Uterus (tissue), 4 donors: ENCODE measurements around the gene DDX41. TPM values are rescaled to one million over a fixed set of nuclear protein-coding genes. Genes with fewer than 3 reads are reported as not detected.

Source experiments
- DNase-seq, 2 donors: peaks; one replicate each; pipeline ENCODE4 v3.0.0-alpha.2; 2019 to 2020
- H3K27ac ChIP-seq, 2 donors: fragments of 200-600 bp; sonication (generic); 1 replicate in 1 of 2; 2 replicates in 1 of 2; pipeline ENCODE4 v1.5.1; 2016 to 2018
- H3K27me3 ChIP-seq, 2 donors: fragments of 200-600 bp; sonication (generic); one replicate each; pipeline ENCODE4 v1.5.1; 2018 to 2019; ENCODE audit warnings: control low read depth in 1 of 2
- H3K36me3 ChIP-seq, 2 donors: fragments of 200-600 bp; sonication (generic); one replicate each; pipeline ENCODE4 v1.5.1; 2019; ENCODE audit warnings: control low read depth in 1 of 2
- H3K4me1 ChIP-seq, 2 donors: fragments of 200-600 bp; sonication (generic); one replicate each; pipeline ENCODE4 v1.5.1; 2018 to 2019; ENCODE audit warnings: control low read depth in 1 of 2
- H3K4me3 ChIP-seq, 2 donors: fragments of 200-600 bp; sonication (generic); 1 replicate in 1 of 2; 2 replicates in 1 of 2; pipeline ENCODE4 v1.5.1; 2018 to 2019; ENCODE audit warnings: mild to moderate bottlenecking in 1 of 2
- H3K9me3 ChIP-seq, 2 donors: fragments of 200-600 bp; sonication (generic); one replicate each; pipeline ENCODE4 v1.5.1; 2019; ENCODE audit warnings: control low read depth in 1 of 2
- POLR2A ChIP-seq, 2 donors: fragments of 450-650 bp; IDR thresholded peaks; one replicate each; pipeline ENCODE4 v1.6.1; 2016; ENCODE audit warnings: antibody characterized with exemption in 2 of 2, mild to moderate bottlenecking in 1 of 2, moderate library complexity in 1 of 2
- intact Hi-C: fragments of 100-400 bp; cut with DNase I; formaldehyde crosslinking; loops from one replicate; pipeline ENCODE4 v1.15.1; 2023; ENCODE audit warnings: low total_unique reads
- total RNA-seq, 4 donors: library from RNA; depleted of rRNA in 3 of 4; stranded (reverse); fragments of >200 nt in 3 of 4; gene quantifications; one replicate each; pipeline versions ENCODE4 v1.1.0 to v1.2.4, GENCODE V29; 2014 to 2023
- TF ChIP-seq, protein P1 (sequence below), 4 experiments: fragments of 200-600 bp in 2 of 4; fragments of 450-650 bp in 2 of 4; sonication (generic) in 2 of 4; IDR thresholded peaks; one replicate each; pipeline ENCODE4 v1.5.1; 2016 to 2019; ENCODE audit warnings: antibody characterized with exemption in 4 of 4, mild to moderate bottlenecking in 2 of 4, moderate library complexity in 1 of 4
- donor health status: DM: yes; HTN: yes; CAD: no.

The DDX41 gene
- total RNA-seq, 4 donors from 2014 or later = 61.0 to 146 (median 95.6) TPM

DNA sequence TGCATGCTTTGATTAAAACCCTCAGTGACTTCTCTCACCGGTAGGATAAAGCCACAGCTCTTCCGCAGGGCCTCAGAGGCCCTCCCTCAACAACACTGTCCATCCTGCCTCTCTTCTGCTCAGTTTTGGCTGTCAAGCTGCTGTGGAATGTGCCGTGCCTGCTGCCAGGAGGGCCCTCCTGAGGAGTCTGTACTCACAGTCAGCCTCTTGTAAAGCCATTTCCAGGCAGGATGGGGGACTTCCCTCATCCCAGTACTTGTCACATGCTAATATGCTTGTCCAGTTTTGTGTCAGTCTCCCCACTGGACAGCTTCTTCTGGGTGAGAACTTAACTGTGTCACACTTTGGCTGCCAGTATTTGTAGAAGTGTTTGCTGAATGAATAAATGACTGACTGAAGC, 13.9 kb upstream of the DDX41 start:
- no peak for DNase-seq
- no peaks in the 10 kb centered on the region for H3K36me3 ChIP-seq
- intact Hi-C loops = no loop called here
- no peak overlapping the region for H3K4me3 ChIP-seq
- TF ChIP-seq POLR2A (IDR thresholded peaks at IDR 0.05) = no peak
- TF ChIP-seq, protein P1, sequence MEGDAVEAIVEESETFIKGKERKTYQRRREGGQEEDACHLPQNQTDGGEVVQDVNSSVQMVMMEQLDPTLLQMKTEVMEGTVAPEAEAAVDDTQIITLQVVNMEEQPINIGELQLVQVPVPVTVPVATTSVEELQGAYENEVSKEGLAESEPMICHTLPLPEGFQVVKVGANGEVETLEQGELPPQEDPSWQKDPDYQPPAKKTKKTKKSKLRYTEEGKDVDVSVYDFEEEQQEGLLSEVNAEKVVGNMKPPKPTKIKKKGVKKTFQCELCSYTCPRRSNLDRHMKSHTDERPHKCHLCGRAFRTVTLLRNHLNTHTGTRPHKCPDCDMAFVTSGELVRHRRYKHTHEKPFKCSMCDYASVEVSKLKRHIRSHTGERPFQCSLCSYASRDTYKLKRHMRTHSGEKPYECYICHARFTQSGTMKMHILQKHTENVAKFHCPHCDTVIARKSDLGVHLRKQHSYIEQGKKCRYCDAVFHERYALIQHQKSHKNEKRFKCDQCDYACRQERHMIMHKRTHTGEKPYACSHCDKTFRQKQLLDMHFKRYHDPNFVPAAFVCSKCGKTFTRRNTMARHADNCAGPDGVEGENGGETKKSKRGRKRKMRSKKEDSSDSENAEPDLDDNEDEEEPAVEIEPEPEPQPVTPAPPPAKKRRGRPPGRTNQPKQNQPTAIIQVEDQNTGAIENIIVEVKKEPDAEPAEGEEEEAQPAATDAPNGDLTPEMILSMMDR (IDR thresholded peaks at IDR 0.05) = no peak
- no peaks in the 10 kb centered on the region for H3K9me3 ChIP-seq
- no peak overlapping the region for H3K27ac ChIP-seq
- H3K4me1 ChIP-seq = no peaks in the 10 kb centered on the region
- H3K27me3 ChIP-seq = no peaks in the 10 kb centered on the region

DNA sequence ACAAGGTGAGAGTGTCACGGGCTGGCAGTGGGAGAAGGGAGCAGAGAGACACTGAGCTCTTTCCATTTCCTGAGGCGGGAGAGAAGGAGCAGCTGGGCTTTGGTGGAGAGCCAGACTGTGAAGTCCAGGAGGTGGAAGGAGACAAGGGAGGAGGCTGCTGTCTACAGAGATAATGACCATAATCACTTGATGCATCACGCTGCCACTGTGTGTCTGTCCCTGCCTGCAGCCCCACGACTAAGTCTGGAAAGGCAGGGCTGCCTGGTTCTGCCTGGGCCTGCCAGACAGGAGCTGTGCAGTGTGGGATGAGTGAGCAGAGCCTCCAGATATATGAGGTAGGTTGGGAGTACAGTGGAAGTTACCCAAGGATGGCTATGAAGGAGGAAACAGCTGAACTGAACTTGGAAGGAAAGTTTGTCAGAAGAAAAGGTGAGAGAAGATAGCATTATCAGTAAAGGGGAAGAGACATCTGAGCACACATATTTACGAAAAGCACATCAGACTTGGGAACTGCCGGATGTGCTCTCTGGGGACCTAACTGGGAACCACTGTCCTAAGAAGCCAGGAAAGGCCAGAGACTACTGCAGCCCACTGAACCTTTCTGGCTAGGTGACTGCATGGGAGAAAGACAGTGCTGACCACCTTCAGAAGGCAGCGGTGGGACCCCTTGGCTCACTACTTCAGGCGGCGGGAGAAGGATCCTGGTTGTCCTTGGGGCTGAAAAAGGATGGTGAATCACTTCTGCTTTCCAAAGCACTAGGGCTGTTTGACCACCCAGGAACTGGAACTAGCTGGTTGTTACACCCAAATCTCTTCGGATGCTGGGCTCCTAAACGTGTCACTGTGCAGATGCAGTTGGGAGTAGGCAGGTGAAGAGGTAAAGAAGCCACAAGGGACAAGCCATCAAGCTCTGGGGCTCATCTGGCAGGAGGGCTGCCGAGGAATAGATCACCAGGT, 12.8 kb upstream of the DDX41 start:
- no peaks in the 10 kb centered on the region for H3K27me3 ChIP-seq
- TF ChIP-seq, protein P1 (IDR thresholded peaks at IDR 0.05) = no peak
- H3K4me1 ChIP-seq = no peaks in the 10 kb centered on the region
- intact Hi-C loops = no loop called here
- no peak for DNase-seq
- H3K36me3 ChIP-seq = no peaks in the 10 kb centered on the region
- no peak overlapping the region for H3K4me3 ChIP-seq
- H3K9me3 ChIP-seq = no peaks in the 10 kb centered on the region
- no peak overlapping the region for H3K27ac ChIP-seq

DNA sequence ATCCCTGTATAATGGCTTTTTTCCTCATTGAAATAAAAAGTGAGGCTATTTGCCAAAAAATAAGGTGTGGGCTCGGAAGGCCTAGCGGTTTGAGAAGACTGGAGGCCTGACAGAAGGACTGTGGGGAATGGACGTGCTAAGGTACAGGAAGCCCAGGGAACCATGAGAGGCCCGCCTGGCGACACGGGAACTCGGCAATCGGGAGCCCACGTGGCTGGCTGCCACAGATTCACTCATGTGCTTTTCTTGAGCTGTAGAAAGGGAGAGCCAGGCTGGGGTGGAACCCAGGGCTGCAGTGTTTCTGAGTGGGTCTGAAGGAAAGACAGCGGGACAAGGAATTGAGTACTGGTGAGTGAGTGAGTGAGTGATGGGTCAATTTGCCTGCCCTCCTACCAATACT, 11.9 kb upstream of the DDX41 start:
- TF ChIP-seq, protein P1 (IDR thresholded peaks at IDR 0.05) = no peak
- no peak for TF ChIP-seq POLR2A (IDR thresholded peaks at IDR 0.05)
- H3K36me3 ChIP-seq = no peaks in the 10 kb centered on the region
- no peaks in the 10 kb centered on the region for H3K27me3 ChIP-seq
- no peak for DNase-seq
- H3K4me1 ChIP-seq = no peaks in the 10 kb centered on the region
- intact Hi-C loops = no loop called here
- no peaks in the 10 kb centered on the region for H3K9me3 ChIP-seq
- H3K4me3 ChIP-seq = no peak overlapping the region
- H3K27ac ChIP-seq = no peak overlapping the region

DNA sequence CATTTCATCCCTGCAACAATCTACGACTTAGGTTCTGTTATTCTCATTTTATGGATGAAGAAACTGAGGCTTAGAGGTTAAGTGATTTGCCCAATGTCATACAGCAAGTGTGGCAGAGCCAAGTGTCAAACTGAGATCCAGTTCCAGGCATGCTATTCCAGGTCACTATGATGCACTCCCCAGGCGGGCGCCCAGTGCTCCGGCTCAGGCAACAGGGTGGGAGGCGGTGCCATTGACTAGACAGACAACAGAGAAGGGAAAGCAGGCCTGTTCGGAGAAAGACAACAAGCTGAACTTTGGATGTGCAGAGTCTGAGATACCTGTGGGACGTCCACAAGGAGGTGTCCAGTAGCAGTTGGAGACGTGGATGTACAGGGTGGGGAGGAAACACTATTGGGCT, 10.8 kb upstream of the DDX41 start:
- Histone ChIP-seq H3K27me3 (no peaks in the 10 kb centered on the region), H3K4me3 (no peak overlapping the region), H3K36me3 (no peaks in the 10 kb centered on the region), H3K9me3 (no peaks in the 10 kb centered on the region), H3K27ac (no peak overlapping the region), H3K4me1 (no peaks in the 10 kb centered on the region)
- DNase-seq = no peak
- TF ChIP-seq, protein P1 (IDR thresholded peaks at IDR 0.05) = no peak
- no peak for TF ChIP-seq POLR2A (IDR thresholded peaks at IDR 0.05)
- intact Hi-C loops = no loop called here

DNA sequence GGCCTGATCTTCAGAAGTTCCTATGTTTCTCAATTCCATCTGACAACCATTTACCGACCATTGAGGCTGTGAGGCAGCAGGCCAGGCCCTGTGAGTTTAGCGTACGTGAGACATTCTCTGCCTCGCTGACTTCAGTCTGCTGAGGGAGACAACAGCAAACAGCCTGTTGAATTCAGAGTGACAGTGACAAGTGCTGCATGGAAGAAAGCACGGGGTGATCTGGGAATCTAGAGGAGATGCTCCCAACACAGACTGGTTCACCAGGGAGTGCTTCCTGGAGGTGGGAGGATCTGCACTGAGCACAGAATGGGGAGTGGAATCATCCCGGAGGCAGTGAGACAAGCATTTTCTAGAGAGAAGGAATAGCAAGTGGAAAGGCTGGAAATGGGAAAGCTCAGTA, 10.0 kb upstream of the DDX41 start:
- H3K27me3 ChIP-seq = no peaks in the 10 kb centered on the region
- TF ChIP-seq, protein P1 (IDR thresholded peaks at IDR 0.05) = no peak
- TF ChIP-seq POLR2A (IDR thresholded peaks at IDR 0.05) = no peak
- no peaks in the 10 kb centered on the region for H3K4me1 ChIP-seq
- no peak overlapping the region for H3K27ac ChIP-seq
- H3K36me3 ChIP-seq = no peaks in the 10 kb centered on the region
- intact Hi-C loops = no loop called here
- H3K4me3 ChIP-seq = no peak overlapping the region
- no peak for DNase-seq
- no peaks in the 10 kb centered on the region for H3K9me3 ChIP-seq
